Muscle layer of duodenum (tissue), 2 donors: ENCODE measurements around the gene MRPS35.

Experiments
- H3K27ac ChIP-seq: one replicate; pipeline ENCODE4 v1.7.0; 2013; ENCODE audit warnings: mild to moderate bottlenecking, low read length
- H3K27me3 ChIP-seq: one replicate; pipeline ENCODE4 v1.7.0; 2013; ENCODE audit warnings: low read depth, mild to moderate bottlenecking, control low read depth, low read length
- H3K36me3 ChIP-seq, 2 donors: one replicate each; pipeline ENCODE4 v1.7.0; 2013; ENCODE audit warnings: low read length in 2 of 2, control low read depth in 1 of 2, mild to moderate bottlenecking in 1 of 2; ENCODE audit not compliant: insufficient read depth in 2 of 2, control insufficient read depth in 1 of 2
- H3K4me1 ChIP-seq, 2 donors: one replicate each; pipeline ENCODE4 v1.7.0; 2013; ENCODE audit warnings: low read length in 2 of 2, mild to moderate bottlenecking in 2 of 2, control low read depth in 1 of 2, moderate library complexity in 1 of 2; ENCODE audit not compliant: insufficient read depth in 2 of 2, control insufficient read depth in 1 of 2
- H3K4me3 ChIP-seq, 2 donors: one replicate each; pipeline ENCODE4 v1.7.0; 2013; ENCODE audit warnings: low read length in 2 of 2, low read depth in 1 of 2, mild to moderate bottlenecking in 1 of 2
- H3K9me3 ChIP-seq, 2 donors: one replicate each; pipeline ENCODE4 v1.7.0; 2013; ENCODE audit warnings: low read length in 2 of 2, control low read depth in 1 of 2, mild to moderate bottlenecking in 1 of 2; ENCODE audit not compliant: control insufficient read depth in 1 of 2
- donor health status: healthy.

Gene MRPS35

DNA sequence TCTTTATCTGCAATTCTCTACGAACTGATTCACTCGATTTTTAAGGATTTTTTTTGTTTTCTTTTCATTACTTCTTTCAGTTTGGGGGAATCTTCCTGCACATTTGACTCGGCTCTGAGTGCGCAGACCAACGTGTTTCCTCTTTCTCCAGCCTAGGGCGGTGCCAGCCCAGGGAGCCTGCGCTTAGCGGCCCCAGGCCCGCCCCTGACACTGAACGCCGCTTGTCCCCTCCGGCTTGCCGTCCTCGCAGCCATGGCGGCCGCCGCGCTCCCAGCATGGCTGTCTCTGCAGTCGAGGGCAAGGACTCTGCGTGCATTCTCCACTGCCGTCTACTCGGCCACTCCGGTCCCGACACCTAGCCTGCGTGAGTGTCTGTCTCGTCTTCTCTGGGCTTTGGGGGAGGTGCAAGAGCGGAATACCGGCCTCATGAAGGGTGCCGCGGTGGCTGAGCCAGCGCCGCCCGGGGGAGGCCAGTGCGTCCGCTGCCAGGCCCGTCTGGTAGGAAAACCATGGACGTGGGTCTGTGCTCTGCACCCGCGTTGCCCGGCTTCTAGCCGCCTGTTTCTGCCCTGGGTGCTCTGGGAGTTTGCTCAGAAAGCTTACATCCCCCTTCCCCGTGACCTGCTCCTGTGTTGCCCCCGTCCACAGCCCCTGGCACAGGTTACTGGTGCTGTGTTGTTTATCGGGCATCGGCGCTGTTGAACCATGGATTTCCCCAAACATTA lies at the start of gene MRPS35:
Gene MRPS35 (plus strand): TSS at position 241 of the 725 bp plus-strand sequence. CDS start 12 bp downstream, at position 253.
- Histone ChIP-seq H3K4me3 (peak within 1 kb of the TSS; percentile 100), H3K4me1 (peaks cover 8 to 19% of the 10 kb centered on the region in 2 donors), H3K9me3 (no peaks in the 10 kb centered on the region), H3K36me3 (peaks cover 0 to 9% of the 10 kb centered on the region in 2 donors), H3K27ac (peak within 1 kb of the TSS; percentile 90), H3K27me3 (no peaks in the 10 kb centered on the region)

DNA sequence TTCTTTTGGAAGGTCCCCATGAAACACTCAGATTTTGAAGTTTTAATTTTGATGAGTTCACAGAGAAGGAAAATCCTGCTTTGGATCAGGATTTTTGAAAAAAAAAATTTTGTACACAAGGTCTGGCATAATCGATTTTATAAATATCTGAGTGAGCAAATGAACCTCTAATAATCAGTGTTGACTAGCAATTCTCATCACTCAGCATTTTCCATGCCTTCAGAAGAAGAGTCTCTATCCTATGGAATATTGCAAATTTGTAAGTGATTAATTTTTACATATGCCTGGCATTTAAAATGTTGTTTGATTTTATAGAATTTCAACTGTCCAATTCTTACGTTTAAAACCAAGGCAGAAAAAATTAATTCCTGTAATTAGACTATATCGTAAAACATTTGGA lies 44.9 kb upstream of the MRPS35 start:
- Histone ChIP-seq H3K4me1 (no peaks in the 10 kb centered on the region), H3K9me3 (no peaks in the 10 kb centered on the region), H3K27me3 (no peaks in the 10 kb centered on the region), H3K27ac (no peak overlapping the region), H3K4me3 (no peak overlapping the region), H3K36me3 (peaks cover 13 to 33% of the 10 kb centered on the region in 2 donors)

- peaks cover 13 to 29% of the 10 kb centered on the region in 2 donors for H3K36me3 ChIP-seq
- no peak overlapping the region for H3K27ac ChIP-seq
- no peaks in the 10 kb centered on the region for H3K4me1 ChIP-seq
- no peak overlapping the region for H3K4me3 ChIP-seq
- H3K27me3 ChIP-seq: no peaks in the 10 kb centered on the region
- no peaks in the 10 kb centered on the region for H3K9me3 ChIP-seq
Measured at GRCh38 chr12:27666510-27666909, 44.1 kb upstream of the MRPS35 start.

GRCh38 chr12:27667540-27667939 lies 43.1 kb upstream of the MRPS35 start:
- H3K4me1 ChIP-seq: peaks cover 0 to 3% of the 10 kb centered on the region in 2 donors
- H3K27ac ChIP-seq: no peak overlapping the region
- no peaks in the 10 kb centered on the region for H3K9me3 ChIP-seq
- no peaks in the 10 kb centered on the region for H3K27me3 ChIP-seq
- peaks cover 13 to 29% of the 10 kb centered on the region in 2 donors for H3K36me3 ChIP-seq
- no peak overlapping the region for H3K4me3 ChIP-seq

GRCh38 chr12:27672051-27672450 lies 38.6 kb upstream of the MRPS35 start:
- Histone ChIP-seq H3K27me3 (no peaks in the 10 kb centered on the region), H3K36me3 (peaks cover 10 to 29% of the 10 kb centered on the region in 2 donors), H3K27ac (no peak overlapping the region), H3K9me3 (no peaks in the 10 kb centered on the region), H3K4me3 (no peak overlapping the region), H3K4me1 (peaks cover 0 to 15% of the 10 kb centered on the region in 2 donors)

GRCh38 chr12:27672643-27673042 lies 38.0 kb upstream of the MRPS35 start:
- Histone ChIP-seq H3K4me1 (peaks cover 0 to 15% of the 10 kb centered on the region in 2 donors), H3K4me3 (no peak overlapping the region), H3K36me3 (peaks cover 9 to 29% of the 10 kb centered on the region in 2 donors), H3K27me3 (no peaks in the 10 kb centered on the region), H3K27ac (no peak overlapping the region), H3K9me3 (no peaks in the 10 kb centered on the region)

GRCh38 chr12:27673101-27673718 lies 37.4 kb upstream of the MRPS35 start:
- no peak overlapping the region for H3K4me3 ChIP-seq
- H3K27ac ChIP-seq: no peak overlapping the region
- H3K36me3 ChIP-seq: peaks cover 6 to 25% of the 10 kb centered on the region in 2 donors
- H3K9me3 ChIP-seq: no peaks in the 10 kb centered on the region
- no peaks in the 10 kb centered on the region for H3K27me3 ChIP-seq
- H3K4me1 ChIP-seq: peaks cover 0 to 15% of the 10 kb centered on the region in 2 donors

DNA sequence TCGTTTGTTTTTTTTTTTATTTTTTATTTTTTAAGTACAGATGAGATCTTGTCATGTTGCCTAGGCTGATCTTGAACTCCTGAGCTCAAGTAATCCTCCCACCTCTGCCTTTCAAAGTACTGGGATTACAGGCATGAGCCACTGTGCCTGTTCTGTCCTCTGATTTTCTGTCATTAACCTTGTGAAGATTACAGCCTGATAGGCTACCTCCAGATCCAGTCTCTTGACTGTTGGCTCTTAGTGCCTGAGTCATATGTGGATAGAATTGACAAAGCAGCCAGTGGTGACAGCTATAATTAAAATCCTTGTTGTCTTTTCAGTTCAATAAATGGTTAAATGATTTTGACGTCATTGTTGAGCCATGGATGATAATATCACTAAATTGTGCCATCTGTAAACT lies 35.6 kb upstream of the MRPS35 start:
- H3K27ac ChIP-seq: no peak overlapping the region
- no peak overlapping the region for H3K4me3 ChIP-seq
- H3K4me1 ChIP-seq: peaks cover 0 to 15% of the 10 kb centered on the region in 2 donors
- H3K27me3 ChIP-seq: no peaks in the 10 kb centered on the region
- no peaks in the 10 kb centered on the region for H3K9me3 ChIP-seq
- peaks cover 13 to 28% of the 10 kb centered on the region in 2 donors for H3K36me3 ChIP-seq

- peaks cover 17 to 61% of the 10 kb centered on the region in 2 donors for H3K36me3 ChIP-seq
- H3K9me3 ChIP-seq: no peaks in the 10 kb centered on the region
- H3K4me1 ChIP-seq: no peaks in the 10 kb centered on the region
- no peak overlapping the region for H3K4me3 ChIP-seq
- no peaks in the 10 kb centered on the region for H3K27me3 ChIP-seq
- H3K27ac ChIP-seq: no peak overlapping the region
Measured at GRCh38 chr12:27680619-27681018, 30.0 kb upstream of the MRPS35 start.

GRCh38 chr12:27682534-27682933 lies 28.1 kb upstream of the MRPS35 start:
- Histone ChIP-seq H3K27ac (no peak overlapping the region), H3K4me3 (no peak overlapping the region), H3K27me3 (no peaks in the 10 kb centered on the region), H3K36me3 (peaks cover 18 to 56% of the 10 kb centered on the region in 2 donors), H3K9me3 (no peaks in the 10 kb centered on the region), H3K4me1 (no peaks in the 10 kb centered on the region)

DNA sequence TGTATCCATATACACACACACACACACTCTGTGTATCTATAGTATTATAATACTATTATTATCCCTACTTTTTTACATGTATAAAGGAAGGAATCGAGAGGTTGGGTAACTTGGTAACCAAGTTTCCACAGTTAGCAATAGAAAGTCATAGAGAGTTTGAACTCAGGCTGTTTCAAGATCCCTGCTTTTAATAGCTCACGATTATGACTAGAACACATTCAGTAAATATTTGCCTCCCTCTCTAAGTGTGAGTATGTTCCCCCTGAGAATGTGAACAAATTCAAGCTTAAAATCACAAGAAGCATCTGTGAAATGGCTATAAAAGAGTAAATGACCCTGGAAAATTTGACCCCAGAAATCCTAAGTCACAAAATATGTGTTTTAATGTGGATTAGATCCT lies 25.4 kb upstream of the MRPS35 start:
- peaks cover 23 to 69% of the 10 kb centered on the region in 2 donors for H3K36me3 ChIP-seq
- no peak overlapping the region for H3K4me3 ChIP-seq
- H3K4me1 ChIP-seq: no peaks in the 10 kb centered on the region
- no peak overlapping the region for H3K27ac ChIP-seq
- no peaks in the 10 kb centered on the region for H3K9me3 ChIP-seq
- no peaks in the 10 kb centered on the region for H3K27me3 ChIP-seq
